Stimulated activated CD8-positive, alpha-beta memory T cell treated with anti-CD3 and anti-CD28 coated beads, Interleukin-15, amount 100 ng/mL, for 1 hour (primary cell): ENCODE measurements around the gene MSI2.
"Not testable (repeated sequence)": the region's sequence is repeated elsewhere in the genome, so short reads cannot be mapped to it uniquely, and the experiment has no call there.

Experiments used
- DNase-seq: peaks from one replicate; pipeline ENCODE4 v3.0.0-alpha.2; 2020; ENCODE audit warnings: low read depth

The MSI2 gene

GRCh38 chr17:57484826-57485565, 228.7 kb downstream of the MSI2 start:
- DNase-seq, result no peak

- DNase-seq, result no peak
These were observed 229.2 kb downstream of the MSI2 start for GRCh38 chr17:57485566-57485865.

DNA sequence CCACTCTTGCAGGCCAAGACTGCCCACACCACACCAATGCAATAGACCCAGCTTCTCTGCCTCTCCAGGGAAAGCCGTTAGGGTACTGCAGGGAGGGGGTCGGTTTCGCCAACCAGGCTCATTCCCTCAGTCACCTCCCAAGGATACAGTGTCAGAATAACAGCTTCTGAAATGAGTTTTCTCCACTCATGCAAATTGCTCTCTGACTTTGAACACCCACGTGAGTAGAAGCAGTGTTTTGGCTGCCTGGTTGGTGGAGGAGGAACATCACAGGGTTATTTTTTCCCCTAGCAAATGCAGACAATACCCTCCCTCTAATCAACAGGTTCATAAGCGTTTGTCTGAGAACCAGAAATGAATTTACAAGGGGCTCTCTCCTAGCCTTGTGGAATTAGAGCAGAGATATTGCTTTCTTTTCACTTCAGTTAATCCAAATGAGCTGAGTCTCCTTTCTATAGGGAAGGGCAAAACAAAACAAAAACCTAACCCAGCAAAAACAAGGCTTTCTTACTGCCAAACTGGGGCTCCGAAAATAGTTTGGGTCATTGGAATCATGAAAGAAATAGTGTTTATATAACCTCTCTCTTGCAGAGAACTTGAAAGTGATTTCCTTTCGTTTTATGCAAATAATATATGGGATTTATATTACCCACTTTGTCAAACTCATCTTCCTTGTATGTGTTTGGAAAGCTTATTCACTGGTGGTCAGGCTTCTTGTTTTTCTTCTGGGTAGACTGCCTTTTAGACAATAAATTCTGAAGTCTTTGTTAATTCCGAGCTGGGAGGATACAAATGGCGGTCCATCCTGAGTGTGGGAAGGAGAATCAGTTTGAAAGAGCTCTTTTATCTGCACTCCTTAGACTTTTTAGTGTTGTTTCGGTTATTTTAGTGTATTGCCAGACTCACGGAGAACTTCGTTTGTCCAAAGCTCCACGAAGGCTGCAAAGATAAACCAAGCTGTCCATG, 229.9 kb downstream of the MSI2 start:
- no peak for DNase-seq

- DNase-seq, result no peak
These were observed 230.6 kb downstream of the MSI2 start for GRCh38 chr17:57486882-57487301.

GRCh38 chr17:57487573-57487972, 231.2 kb downstream of the MSI2 start:
- DNase-seq, result no peak

GRCh38 chr17:57488856-57489255, 232.5 kb downstream of the MSI2 start:
- DNase-seq, result no peak

DNA sequence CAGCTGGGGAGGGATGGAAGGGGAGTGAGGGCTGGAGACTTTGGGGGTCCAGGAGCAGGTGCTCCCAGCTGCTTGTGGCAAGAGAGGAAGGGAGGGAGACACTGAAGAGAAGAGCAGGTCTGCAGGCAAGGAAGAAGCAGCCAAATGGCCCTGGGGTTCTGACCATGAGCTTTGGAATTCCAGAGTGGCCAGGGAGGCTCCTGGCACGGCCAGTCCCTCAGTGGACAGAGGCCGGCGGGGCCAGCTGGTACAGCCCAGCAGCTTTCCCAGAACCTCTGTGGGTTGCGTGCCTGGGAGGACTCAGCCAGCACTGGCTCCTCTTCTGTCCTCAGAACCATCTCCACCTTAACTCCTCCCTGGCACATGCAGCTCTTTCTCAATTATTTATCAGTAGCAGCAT, 233.0 kb downstream of the MSI2 start:
- no peak for DNase-seq

DNA sequence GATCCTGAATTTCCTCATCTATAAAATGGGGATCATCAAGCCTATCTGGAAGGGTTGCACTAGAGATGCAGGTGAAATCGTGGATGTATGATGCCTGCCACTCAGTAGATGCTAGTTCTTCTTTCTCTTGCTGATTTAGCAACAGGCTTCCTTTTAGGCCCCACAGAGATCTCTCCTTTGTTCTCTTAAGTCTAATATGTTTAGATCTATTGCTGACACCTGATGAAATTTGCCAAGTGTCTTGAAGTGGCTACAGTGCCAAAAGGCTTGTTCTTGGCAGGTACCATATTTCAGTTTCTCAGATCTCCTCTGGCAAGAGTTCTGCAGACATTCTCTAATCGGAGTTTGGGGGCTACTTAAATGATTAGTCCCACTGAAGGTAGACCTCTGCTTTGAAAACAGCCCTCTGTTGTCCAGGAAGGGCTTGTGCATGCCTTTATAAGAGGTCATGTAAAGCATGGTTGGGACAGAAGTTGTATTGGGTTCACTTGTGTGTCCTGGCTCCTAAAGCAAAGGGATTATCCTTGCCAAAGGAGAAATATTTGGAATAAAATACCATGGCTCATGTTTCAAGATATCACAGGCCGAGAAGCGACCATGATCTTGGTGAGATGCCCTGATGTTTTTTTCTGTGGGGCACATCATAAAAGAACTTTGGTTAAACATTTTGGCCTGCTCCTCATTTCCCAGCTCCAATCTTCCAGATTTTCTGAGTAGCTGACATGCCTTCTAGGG, 234.0 kb downstream of the MSI2 start:
- no peak for DNase-seq

- DNase-seq, result no peak
These were observed 234.6 kb downstream of the MSI2 start for GRCh38 chr17:57490890-57491289.

GRCh38 chr17:57493171-57493570, 236.8 kb downstream of the MSI2 start:
- DNase-seq, result no peak

DNA sequence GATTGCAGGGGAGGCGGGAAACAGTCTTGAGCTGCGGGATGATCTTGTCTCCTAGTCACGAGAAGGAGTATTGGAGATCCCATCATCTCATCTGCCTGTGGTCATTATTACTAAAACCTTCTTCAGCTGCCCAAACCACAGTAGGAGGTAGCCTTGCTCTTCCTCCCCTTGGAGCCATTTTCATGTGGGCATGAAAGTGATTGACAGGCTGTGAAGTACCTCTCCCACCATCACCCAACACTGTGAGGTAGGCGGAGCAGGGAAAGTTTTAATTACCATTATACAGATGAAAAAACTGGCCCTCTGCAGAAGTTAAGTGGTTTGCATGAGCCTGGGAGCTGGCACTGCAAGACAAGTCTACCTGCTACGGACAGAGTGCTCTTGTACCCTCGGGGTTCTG, 237.3 kb downstream of the MSI2 start:
- DNase-seq, result no peak

GRCh38 chr17:57494443-57494842, 238.1 kb downstream of the MSI2 start:
- no peak for DNase-seq

DNA sequence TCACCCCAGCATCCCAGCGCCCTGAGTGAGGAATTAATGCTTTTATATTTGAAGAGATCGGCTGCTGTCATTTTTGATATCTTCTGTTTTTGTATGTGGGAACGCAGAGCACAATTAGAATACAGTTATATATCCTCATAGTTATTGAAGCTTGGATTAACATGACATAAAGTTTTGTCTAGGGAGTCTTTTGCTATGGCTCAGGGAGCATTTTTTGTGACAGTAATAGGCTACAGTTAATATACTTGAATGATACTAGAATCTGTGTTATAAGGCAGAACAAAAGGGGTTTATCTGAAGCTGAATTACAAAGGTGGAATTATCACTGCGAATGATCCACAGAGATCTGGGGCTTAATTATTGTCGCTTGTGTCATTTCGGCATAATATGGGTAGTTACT, 239.4 kb downstream of the MSI2 start:
- DNase-seq, result no peak

DNA sequence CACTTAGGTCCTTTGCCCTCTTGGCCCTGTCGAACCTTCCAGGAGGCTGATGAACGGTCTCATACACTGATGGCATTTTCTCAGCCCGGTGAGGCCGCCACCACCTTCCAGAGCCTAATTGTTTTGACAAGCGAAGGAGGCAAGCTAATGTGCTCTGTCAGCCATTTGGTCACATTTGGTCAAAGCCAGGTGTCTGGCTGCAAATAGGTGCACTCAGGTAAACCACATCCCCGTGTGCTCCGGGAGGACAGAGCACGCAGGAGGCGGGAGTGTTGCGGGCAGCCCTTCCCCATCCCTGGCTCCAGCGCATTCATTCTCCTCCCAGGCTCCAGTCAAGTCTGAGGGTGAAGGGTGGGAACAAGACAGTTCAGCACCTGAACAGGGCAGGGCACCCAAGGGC, 240.1 kb downstream of the MSI2 start:
- no peak for DNase-seq

DNA sequence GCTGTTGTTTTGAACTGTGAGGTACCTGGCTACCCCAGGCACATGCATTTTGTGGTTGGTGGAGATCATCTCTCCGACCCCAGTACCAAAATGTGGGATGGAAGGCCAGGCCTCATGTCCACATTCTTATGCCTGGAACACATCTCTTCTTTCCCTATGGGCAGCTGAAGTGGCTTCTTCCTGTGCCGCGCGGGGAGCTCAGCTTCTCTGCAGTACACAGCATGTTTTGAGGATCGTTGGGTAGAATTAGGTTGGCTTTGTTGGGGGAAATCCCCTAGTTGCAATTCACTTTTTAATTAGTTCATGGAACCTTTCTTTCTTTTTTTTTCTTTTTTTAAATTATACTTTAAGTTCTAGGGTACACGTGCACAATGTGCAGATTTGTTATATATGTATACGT, 242.1 kb downstream of the MSI2 start:
- no peak for DNase-seq

- not testable (repeated sequence) for DNase-seq
These were observed 242.9 kb downstream of the MSI2 start for GRCh38 chr17:57499221-57499620.

DNA sequence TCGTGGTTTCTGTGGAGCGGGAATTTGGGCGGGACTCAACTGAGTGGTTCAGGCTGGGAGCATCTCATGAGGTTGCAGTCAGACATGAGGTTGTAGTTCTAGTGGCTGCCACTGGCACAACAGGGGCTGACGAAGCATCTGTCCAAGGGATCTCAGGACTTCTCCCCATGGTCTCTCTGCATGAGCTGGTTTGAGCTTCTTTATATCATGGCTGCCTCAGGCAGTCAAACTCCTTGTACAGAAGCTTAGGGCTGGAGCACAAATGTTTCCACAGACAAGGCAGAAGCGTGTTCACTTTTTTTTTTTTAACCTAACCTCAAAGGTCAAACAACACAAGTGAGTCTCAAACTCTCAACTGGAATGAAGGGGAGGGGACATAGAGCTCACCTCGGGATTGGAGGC, 243.3 kb downstream of the MSI2 start:
- DNase-seq, result no peak

DNA sequence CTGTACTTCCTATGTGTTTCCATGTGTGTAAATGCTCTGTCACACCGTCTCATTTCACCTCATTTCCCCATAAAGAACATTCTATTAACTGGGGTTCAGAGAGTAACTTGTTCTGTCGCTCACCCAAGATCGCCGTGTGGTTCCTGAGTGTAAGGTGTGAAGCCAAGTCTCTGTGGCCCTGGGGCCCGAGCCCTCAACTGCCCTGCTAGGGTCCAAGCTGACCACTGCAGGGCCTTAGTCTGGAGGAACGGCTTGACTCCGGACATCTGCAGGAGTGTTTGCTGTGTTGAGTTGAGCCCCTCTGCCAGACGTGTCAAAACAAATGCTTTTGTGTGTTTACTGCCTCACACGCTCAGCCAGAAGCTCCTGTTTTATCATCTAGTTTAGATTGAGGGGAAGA, 244.7 kb downstream of the MSI2 start:
- no peak for DNase-seq

- no peak for DNase-seq
These were observed 245.7 kb downstream of the MSI2 start for GRCh38 chr17:57502022-57502421.

DNA sequence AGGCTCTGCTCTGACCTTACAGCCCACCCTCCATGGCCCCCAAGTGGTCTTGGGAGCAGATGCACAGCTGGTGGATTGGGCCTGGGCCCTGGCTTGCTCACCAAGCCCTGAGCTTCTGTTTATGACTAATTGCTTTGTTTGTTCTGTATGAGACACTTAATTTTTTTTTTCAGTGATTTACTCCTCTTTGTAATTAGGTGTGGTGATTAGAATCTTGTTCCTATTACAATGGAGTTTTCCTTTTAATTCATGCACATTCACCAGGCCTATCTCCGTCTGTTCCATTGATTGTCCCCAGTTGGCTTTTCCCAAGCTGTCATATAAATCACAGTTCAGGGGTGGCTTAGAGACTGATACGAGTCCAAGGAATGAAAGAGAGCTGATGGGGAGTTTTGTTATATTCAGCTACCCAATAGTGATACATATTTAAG, 246.5 kb downstream of the MSI2 start:
- DNase-seq, result no peak

GRCh38 chr17:57504208-57504607, 247.9 kb downstream of the MSI2 start:
- no peak for DNase-seq

DNA sequence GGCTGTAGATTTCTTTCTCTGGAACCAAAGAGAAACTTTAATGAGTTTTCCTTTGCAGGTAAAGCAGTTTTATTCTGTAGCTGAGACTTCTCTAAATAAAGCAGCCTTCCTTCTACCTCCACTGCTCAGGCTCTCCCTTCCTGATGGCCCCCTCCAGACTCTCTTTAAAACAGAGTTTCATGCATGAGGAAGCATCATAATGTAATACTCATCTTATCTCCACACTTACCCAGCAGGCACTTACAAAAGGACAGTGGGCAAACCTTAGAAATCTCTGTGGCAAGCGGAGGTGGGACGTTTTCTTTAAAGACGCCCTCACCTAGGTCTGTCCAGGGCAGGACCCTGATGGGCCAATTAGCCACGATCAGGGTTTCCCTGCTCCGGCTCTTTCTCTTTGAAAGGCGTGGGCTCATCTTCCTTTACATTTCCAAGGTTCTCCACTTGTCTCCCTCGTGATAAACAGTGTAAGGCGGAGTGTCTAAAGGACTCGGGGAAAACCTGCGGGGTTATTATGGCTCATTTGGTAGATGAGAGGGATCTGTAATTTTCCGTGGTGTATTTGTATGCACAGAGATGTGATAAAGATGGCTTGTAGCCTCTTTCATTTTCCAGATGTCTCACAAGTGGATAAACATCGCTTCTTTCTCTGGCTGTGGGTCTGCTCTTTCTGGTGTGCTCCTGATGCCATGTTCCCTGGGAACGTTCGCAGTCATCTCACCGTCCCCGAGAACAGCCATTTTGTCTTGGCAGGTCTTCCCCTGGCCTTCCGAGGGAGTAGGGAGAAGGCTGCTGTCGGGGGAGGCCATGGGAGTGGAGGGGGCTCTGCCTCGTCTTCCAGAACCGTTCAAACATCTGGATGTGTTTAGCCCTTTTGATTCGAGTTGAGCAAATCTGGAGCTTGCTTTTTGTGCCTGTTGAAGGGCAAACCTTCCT, 249.8 kb downstream of the MSI2 start:
- DNase-seq, result no peak
